HCT116 (cell line): ENCODE results near the gene PPFIA2.

Experiments used
- CBX3 ChIP-seq: IDR thresholded peaks from 2 replicates; pipeline ENCODE4 v1.6.1; 2012; ENCODE audit warnings: low read depth
- CEBPB ChIP-seq: IDR thresholded peaks from 2 replicates; pipeline ENCODE4 v1.6.1; 2012; ENCODE audit warnings: low read depth
- CTCF ChIP-seq, 3 experiments: fragments of 200-600 bp in 1 of 3; sonication (generic) in 1 of 3; IDR thresholded peaks in 2 of 3; conservative IDR thresholded peaks in 1 of 3; 2 replicates each; pipeline ENCODE4 v1.5.1; 2012 to 2017; ENCODE audit warnings: low read depth in 2 of 3, low read length in 2 of 3, antibody characterized with exemption in 1 of 3, borderline replicate concordance in 1 of 3, control low read depth in 1 of 3, mild to moderate bottlenecking in 1 of 3, mixed read lengths in 1 of 3, mixed run types in 1 of 3, moderate library complexity in 1 of 3; ENCODE audit not compliant: insufficient read depth in 1 of 3
- ELF1 ChIP-seq: IDR thresholded peaks from 2 replicates; pipeline ENCODE4 v1.6.1; 2012; ENCODE audit warnings: low read depth, borderline replicate concordance
- EZH2phosphoT487 ChIP-seq: fragments of 200-600 bp; IDR thresholded peaks from 2 replicates; pipeline ENCODE4 v1.6.1; 2018; ENCODE audit warnings: antibody characterized with exemption, borderline replicate concordance
- MAX ChIP-seq: IDR thresholded peaks from 2 replicates; pipeline ENCODE4 v1.6.1; 2012
- POLR2A ChIP-seq: IDR thresholded peaks from 2 replicates; pipeline ENCODE4 v1.7.0; 2011; ENCODE audit warnings: borderline replicate concordance; ENCODE audit not compliant: insufficient read depth, insufficient read length; ENCODE audit errors: extremely low read depth
- REST ChIP-seq: IDR thresholded peaks from 2 replicates; pipeline ENCODE4 v1.6.1; 2012; ENCODE audit warnings: low read depth
- SP1 ChIP-seq: IDR thresholded peaks from 2 replicates; pipeline ENCODE4 v1.6.1; 2012; ENCODE audit warnings: low read depth
- SRF ChIP-seq: IDR thresholded peaks from 2 replicates; pipeline ENCODE4 v1.6.1; 2012; ENCODE audit warnings: low read depth
- TCF7L2 ChIP-seq: IDR thresholded peaks from 2 replicates; pipeline ENCODE4 v1.7.0; 2011; ENCODE audit warnings: borderline replicate concordance, inconsistent platforms; ENCODE audit not compliant: insufficient read depth, insufficient read length; ENCODE audit errors: extremely low read depth

- TF ChIP-seq CTCF (IDR thresholded peaks at IDR 0.05 in 2 of 3, conservative IDR thresholded peaks at IDR 0.05 in 1 of 3; ENCODE audit: borderline replicate concordance in 1 of 3, insufficient read depth in 1 of 3, low read depth in 2 of 3, low read length in 2 of 3) (no peak), CEBPB (no peak), POLR2A (no peak), MAX (no peak), REST (no peak), SP1 (no peak), TCF7L2 (no peak), SRF (no peak), CBX3 (no peak), ELF1 (no peak), EZH2phosphoT487 (no peak)
Measured at GRCh38 chr12:81759190-81760051, at the start of gene PPFIA2.
